ENCODE results near the gene LPIN1. TPM values are rescaled to one million over a fixed set of nuclear protein-coding genes. Genes with fewer than 3 reads are reported as not detected.

LPIN1 gene
- total and polyA plus RNA-seq, 2 of the 13 experiments (the other 11 are each of a cell fraction or from before 2014, with no cell fraction given) = 9.7 to 19.4 TPM

DNA sequence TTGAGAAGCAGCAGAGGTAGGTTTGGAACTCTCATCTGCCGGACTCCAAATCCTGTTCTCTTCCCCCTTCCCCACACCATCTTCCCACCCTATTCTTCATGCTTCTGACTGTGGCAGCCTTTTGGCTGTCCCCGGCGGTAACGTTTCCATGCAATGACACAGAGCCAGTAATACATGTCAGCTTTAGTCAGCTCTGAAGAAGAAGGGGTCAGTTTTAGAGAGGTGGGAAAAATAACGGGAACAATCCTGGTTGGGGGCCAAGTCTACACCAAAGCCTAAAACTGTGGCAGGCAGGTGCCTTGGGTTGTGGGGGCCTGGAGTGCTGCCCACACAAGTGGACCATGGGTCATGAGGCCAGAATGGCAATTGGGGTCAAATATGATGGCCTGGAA is 106.8 kb downstream of the LPIN1 start:
- FAIRE-seq = no peak
- no peak for ATAC-seq
- Histone ChIP-seq H4K20me1 (ENCODE audit: insufficient read depth, low read length) (no peaks in the 10 kb centered on the region), H3K9ac (ENCODE audit: insufficient read depth, low read depth, low read length) (no peak overlapping the region), H3K4me1 (ENCODE audit: insufficient read depth, low read length) (no peaks in the 10 kb centered on the region), H3K27ac (ENCODE audit: extremely low read length, insufficient read depth, low read length) (no peak overlapping the region), H2AFZ (ENCODE audit: low read length) (no peak overlapping the region), H3K9me3 (ENCODE audit: low read length) (no peaks in the 10 kb centered on the region), H3K36me3 (replicated peaks in 1 of 2; ENCODE audit: control insufficient read depth in 1 of 2, insufficient read depth in 2 of 2, low read length in 2 of 2) (no peaks in the 10 kb centered on the region), H3K4me3 (replicated peaks in 1 of 3; ENCODE audit: insufficient read depth in 1 of 3, low read depth in 2 of 3, low read length in 3 of 3) (no peak overlapping the region), H3K79me2 (ENCODE audit: insufficient read depth, low read length) (no peaks in the 10 kb centered on the region), H3K27me3 (ENCODE audit: control insufficient read depth in 1 of 2, insufficient read depth in 2 of 2, low read length in 2 of 2) (peaks cover 7 to 43% of the 10 kb centered on the region in 2 experiments; a peak in 3 of 5 replicates), H3K4me2 (ENCODE audit: low read depth, low read length) (no peak overlapping the region)
- in situ Hi-C loops (cut with HindIII; ENCODE audit: extremely low pct_ligation_motif_present, low pct_unique_long_range_greater_than_20kb) (no loop called here), intact Hi-C loops (cut with micrococcal nuclease; ENCODE audit: unreplicated experiment) (no loop called here)
- WGBS (ENCODE audit: low lambda C conversion rate) = 33% methylated on average over 5 of the region's 5 CpGs
- BruUV-seq (replicated peaks) = no TSS peak
- ChIA-PET POLR2A (no interaction called here), CTCF (ENCODE audit: low intra/inter-chr PET ratio, low total read pairs) (no interaction called here)
- DNase-seq (ENCODE audit: low spot score) = no peak
- TF ChIP-seq, protein P1, sequence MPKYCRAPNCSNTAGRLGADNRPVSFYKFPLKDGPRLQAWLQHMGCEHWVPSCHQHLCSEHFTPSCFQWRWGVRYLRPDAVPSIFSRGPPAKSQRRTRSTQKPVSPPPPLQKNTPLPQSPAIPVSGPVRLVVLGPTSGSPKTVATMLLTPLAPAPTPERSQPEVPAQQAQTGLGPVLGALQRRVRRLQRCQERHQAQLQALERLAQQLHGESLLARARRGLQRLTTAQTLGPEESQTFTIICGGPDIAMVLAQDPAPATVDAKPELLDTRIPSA (CRISPR knock-in tag; IDR thresholded peaks at IDR 0.05; ENCODE audit: borderline replicate concordance) = no peak
- TF ChIP-seq TBP (CRISPR knock-in tag; IDR thresholded peaks at IDR 0.05) (no peak), ZNF282 (IDR thresholded peaks at IDR 0.05; ENCODE audit: partially characterized antibody) (no peak), ZNF878 (CRISPR knock-in tag; IDR thresholded peaks at IDR 0.05) (no peak), SNAI1 (CRISPR knock-in tag; IDR thresholded peaks at IDR 0.05; ENCODE audit: borderline replicate concordance) (no peak), NFATC3 (CRISPR knock-in tag; IDR thresholded peaks at IDR 0.05) (no peak), ZBTB8A (CRISPR knock-in tag; IDR thresholded peaks at IDR 0.05; ENCODE audit: borderline replicate concordance, low read depth) (no peak), SRSF9 (IDR thresholded peaks at IDR 0.05; ENCODE audit: borderline replicate concordance, insufficient read depth, low read depth, low read length, poor library complexity, severe bottlenecking) (no peak), RNF2 (conservative IDR thresholded peaks at IDR 0.05; ENCODE audit: low read depth) (no peak), CHD4 (IDR thresholded peaks at IDR 0.05; ENCODE audit: borderline replicate concordance, low read length) (no peak), PHF8 (CRISPR knock-in tag; IDR thresholded peaks at IDR 0.05) (no peak)
- TF ChIP-seq, protein P2, sequence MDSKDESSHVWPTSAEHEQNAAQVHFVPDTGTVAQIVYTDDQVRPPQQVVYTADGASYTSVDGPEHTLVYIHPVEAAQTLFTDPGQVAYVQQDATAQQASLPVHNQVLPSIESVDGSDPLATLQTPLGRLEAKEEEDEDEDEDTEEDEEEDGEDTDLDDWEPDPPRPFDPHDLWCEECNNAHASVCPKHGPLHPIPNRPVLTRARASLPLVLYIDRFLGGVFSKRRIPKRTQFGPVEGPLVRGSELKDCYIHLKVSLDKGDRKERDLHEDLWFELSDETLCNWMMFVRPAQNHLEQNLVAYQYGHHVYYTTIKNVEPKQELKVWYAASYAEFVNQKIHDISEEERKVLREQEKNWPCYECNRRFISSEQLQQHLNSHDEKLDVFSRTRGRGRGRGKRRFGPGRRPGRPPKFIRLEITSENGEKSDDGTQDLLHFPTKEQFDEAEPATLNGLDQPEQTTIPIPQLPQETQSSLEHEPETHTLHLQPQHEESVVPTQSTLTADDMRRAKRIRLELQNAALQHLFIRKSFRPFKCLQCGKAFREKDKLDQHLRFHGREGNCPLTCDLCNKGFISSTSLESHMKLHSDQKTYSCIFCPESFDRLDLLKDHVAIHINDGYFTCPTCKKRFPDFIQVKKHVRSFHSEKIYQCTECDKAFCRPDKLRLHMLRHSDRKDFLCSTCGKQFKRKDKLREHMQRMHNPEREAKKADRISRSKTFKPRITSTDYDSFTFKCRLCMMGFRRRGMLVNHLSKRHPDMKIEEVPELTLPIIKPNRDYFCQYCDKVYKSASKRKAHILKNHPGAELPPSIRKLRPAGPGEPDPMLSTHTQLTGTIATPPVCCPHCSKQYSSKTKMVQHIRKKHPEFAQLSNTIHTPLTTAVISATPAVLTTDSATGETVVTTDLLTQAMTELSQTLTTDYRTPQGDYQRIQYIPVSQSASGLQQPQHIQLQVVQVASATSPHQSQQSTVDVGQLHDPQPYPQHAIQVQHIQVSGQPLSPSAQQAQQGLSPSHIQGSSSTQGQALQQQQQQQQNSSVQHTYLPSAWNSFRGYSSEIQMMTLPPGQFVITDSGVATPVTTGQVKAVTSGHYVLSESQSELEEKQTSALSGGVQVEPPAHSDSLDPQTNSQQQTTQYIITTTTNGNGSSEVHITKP (CRISPR knock-in tag; IDR thresholded peaks at IDR 0.05; ENCODE audit: low read depth) = no peak
- TF ChIP-seq, protein P3, sequence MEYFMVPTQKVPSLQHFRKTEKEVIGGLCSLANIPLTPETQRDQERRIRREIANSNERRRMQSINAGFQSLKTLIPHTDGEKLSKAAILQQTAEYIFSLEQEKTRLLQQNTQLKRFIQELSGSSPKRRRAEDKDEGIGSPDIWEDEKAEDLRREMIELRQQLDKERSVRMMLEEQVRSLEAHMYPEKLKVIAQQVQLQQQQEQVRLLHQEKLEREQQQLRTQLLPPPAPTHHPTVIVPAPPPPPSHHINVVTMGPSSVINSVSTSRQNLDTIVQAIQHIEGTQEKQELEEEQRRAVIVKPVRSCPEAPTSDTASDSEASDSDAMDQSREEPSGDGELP (IDR thresholded peaks at IDR 0.05; ENCODE audit: borderline replicate concordance, low read depth) = no peak
- TF ChIP-seq, protein P4, sequence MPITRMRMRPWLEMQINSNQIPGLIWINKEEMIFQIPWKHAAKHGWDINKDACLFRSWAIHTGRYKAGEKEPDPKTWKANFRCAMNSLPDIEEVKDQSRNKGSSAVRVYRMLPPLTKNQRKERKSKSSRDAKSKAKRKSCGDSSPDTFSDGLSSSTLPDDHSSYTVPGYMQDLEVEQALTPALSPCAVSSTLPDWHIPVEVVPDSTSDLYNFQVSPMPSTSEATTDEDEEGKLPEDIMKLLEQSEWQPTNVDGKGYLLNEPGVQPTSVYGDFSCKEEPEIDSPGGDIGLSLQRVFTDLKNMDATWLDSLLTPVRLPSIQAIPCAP (CRISPR knock-in tag; IDR thresholded peaks at IDR 0.05; ENCODE audit: low read depth) = no peak
- TF ChIP-seq, protein P5, sequence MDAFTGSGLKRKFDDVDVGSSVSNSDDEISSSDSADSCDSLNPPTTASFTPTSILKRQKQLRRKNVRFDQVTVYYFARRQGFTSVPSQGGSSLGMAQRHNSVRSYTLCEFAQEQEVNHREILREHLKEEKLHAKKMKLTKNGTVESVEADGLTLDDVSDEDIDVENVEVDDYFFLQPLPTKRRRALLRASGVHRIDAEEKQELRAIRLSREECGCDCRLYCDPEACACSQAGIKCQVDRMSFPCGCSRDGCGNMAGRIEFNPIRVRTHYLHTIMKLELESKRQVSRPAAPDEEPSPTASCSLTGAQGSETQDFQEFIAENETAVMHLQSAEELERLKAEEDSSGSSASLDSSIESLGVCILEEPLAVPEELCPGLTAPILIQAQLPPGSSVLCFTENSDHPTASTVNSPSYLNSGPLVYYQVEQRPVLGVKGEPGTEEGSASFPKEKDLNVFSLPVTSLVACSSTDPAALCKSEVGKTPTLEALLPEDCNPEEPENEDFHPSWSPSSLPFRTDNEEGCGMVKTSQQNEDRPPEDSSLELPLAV (CRISPR knock-in tag; conservative IDR thresholded peaks at IDR 0.05; ENCODE audit: low read depth) = no peak
- TF ChIP-seq, protein P6, sequence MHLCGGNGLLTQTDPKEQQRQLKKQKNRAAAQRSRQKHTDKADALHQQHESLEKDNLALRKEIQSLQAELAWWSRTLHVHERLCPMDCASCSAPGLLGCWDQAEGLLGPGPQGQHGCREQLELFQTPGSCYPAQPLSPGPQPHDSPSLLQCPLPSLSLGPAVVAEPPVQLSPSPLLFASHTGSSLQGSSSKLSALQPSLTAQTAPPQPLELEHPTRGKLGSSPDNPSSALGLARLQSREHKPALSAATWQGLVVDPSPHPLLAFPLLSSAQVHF (CRISPR knock-in tag; IDR thresholded peaks at IDR 0.05) = no peak
